GM19025 (cell line): Measurements from ENCODE around the gene PTPN18.
A peak's percentile ranks its signal among the peaks of the same experiment; 100 is the strongest.

Experiments
- ATAC-seq: cut with Tn5 transposase; IDR thresholded peaks from one replicate; pipeline ENCODE4 v1.9.1; 2021; ENCODE audit warnings: mild to moderate bottlenecking, low read depth, moderate library complexity; ENCODE audit not compliant: unreplicated experiment

Gene PTPN18

DNA sequence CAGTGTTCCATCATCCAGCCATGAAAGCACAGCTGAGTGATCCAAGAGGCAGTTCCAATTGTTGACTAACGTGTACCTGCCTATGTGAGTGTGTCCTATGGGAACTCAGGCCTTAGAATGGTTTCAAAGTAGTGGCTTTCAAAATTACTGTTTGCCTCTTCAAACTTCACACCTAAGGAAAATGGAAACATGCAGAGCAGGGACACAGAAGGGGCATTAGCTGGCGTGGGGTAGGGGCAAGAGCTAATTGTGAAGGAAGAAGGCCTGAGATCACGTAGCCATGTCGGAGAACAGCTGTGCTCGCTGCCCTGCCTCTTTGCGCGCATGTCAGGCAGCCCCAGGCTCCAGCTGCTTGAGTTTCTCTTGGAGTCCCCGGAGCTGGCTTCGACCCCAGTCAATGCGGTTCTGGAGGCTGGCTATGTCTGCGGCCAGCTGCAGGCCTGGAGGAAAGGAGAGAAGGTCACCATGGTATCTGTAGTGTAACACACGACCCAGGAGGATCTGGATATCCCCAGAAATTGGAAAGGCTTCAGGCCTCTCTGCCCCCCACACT lies 17.0 kb upstream of the PTPN18 start:
- ATAC-seq, result no peak

DNA sequence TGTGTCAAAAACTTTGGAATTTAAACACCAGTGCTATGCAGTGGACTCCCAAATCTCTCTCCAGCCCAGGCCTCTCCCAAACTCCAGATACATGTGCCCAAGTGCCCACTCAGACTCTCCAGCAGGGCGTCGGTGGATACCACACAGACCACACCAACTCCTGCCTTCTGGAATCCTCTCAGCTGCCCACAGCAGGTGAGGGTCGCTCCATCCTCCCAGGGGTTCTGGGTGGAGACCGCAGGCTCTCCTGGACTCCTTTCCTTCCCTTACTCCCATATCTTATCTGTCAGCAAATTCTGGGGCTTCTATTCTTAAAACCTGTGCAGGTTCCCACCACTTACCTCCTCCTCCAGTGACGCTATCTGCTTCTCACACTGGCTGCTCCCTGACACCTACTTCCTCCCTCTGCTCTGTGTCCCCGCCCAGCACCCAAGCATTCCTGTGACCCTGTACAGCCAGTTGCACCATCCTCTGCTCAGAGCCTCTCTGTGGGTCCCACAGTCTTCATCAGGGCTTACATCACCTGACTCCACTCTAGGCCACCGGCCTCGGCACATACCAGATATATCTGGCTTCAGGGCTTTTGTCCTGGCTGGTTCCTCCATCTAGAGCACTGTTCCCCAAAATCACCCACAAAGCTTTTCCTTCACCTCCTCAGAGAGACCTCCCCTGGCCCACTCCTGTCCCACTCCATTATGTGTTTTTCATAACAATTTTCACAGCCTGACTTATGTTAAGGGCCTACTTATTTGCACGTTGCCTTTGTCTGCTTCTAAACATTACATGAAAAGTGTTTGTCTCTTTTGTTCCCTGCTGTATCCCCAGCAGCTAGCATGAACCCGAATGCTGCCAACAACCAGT lies 15.7 kb upstream of the PTPN18 start:
- no peak for ATAC-seq

DNA sequence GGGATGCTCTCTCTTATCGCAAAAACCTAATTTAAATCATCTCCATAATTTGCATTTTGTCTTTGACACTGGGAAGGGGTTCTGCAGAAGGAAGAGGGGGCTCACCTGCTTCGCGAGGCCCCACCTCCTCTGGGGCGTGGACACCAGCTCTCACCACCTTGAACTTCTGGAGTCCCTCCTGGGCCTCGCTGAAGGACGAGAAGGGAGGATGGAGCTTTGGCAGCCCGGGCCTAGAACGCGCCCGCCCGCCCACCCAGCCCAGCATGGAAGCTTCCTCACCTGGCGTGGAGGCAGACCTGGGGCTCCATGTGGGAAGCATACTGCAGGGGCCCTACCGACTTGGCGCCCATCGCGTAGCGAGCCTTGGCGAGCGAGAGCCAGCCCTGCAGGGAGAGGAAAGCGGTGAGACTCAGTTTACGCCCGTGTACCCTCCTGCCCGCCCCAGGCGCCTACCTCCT lies 14.3 kb upstream of the PTPN18 start:
- peak; percentile 1 for ATAC-seq

DNA sequence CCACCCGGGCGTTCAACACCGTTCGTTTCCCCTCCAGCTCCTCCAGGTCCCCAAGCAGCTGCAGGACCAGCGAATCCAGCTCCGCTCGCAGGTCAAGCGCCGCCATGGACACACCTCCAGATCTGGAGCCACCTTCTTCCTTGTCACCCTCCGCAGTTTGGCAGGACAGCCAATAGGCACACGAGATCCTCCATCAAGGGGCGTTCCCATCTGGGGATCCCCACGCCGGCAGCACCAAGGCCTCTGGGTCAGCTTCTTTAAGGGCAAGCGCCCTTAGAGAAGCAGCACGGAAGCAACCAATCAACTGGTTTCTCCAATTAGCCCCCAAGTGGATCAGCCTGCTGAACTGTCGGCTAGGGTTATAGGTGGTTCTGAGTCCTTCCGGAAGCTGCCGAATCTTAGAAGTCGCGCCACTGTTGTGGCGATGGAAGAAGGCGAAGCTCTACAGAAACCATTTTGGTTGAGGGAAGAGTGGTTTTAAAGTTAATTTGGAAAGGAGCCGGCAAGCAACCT lies 13.8 kb upstream of the PTPN18 start:
- ATAC-seq, result peak; percentile 71

DNA sequence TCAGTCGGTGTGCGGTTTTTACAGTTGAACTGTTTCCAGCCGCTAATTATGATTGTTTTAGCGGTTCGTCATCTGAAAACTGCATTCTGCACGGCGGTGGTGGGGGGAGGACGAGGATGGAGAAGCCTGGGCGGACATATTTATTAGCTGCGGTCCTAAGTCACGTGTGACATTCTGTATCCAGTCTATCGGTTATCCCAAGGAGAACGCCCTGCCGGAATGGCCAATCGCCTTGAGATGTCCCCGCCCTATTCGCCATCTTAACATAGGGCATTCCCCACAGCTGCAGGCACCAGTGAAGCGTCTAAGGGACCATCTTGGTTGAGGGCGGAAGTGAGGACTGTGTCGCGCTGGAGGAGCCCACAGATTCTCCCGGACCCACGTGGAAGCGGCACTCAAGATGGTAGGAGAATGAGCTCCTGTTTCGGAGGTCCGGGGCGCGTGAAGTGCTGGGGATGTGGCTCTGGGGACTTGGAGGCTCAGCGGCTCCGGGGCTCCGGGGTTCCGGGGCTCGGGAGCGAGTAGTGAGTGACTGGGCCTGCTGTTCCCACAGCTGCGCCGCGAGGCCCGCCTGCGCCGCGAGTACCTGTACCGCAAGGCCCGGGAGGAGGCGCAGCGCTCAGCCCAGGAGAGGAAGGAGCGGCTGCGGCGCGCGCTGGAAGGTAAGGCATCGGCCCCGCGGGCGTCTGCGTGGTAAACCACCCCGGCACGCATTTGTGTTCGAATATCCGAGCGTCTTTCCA lies 13.2 kb upstream of the PTPN18 start, which contains the start of gene IMP4:
TSS of gene IMP4 (plus strand) at position 365 of the 743 bp plus-strand sequence. CDS start at position 401, 36 bp downstream.
- peak; percentile 78 for ATAC-seq

DNA sequence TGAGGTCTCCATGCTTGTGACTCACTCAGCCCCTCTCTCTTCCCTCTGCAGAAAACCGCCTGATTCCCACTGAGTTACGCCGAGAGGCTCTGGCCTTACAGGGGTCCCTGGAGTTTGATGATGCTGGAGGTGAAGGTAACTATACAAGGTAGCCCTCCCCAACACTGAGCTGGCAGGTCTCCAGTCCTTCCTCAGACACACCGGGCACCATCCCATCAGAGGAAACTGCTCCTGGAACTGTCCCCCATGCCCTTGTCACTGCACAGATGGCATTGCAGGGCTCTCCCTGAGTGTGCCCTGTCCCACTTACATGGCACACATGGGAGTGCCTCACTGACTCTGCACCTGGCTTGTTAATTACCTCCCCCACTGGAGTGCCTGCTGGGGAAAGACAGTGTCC lies 11.3 kb upstream of the PTPN18 start:
- no peak for ATAC-seq

DNA sequence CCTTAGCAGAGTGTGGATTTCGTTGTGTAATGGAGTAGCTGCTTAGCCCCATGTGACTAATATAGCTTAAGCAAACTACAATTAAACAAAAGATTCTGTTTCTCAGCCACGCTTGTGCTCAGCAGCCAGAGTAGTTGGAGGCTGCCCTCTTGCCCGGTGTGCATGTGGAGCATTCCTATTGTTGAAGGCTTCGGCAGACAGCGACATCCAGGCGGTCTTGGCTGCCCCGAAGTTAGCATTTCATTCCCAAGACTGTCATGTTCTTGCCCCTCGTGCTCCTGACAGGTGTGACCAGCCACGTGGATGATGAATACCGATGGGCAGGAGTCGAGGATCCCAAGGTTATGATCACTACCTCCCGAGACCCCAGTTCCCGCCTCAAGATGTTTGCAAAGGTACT lies 10.8 kb upstream of the PTPN18 start:
- ATAC-seq, result no peak

DNA sequence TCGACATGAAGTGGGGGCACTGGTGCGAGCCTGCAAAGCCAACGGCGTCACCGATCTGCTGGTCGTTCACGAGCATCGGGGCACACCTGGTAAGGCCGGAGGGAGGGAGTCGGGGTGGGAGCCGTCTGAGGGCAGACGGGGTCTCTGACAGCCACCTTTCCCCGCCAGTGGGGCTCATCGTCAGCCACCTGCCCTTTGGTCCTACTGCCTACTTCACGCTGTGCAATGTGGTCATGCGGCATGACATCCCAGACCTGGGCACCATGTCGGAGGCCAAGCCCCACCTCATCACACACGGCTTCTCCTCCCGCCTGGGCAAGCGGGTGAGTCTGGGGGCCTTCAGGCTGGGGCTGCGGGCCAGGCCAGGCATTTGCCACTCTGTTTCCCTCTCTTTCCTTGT lies 10.2 kb upstream of the PTPN18 start:
- no peak for ATAC-seq

DNA sequence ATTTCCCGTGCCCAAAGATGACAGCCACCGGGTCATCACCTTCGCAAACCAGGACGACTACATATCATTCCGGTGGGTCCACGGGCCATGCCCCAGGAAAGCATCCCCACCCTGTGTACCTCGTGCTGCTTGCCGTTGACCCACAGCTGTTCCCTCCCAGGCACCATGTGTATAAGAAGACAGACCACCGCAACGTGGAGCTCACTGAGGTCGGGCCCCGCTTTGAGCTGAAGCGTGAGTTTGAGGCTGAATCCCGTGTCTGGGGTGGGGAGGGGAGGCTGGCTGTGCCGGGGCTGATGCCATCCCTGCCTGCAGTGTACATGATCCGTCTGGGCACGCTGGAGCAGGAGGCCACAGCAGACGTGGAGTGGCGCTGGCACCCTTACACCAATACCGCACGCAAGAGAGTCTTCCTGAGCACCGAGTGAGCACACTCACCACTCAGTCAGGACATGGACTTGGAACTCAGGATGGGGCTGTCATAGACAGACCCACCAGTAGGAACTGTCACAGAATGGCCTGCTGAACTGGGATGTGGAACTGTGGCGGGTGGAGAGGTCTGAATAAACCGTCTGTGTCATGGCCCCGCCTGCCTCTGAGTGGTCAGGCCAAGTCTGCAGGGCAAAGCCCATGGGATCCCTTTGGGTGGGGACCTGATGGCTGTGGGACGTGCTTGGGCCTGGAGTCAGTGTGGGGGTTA lies 9.7 kb upstream of the PTPN18 start:
- no peak for ATAC-seq

DNA sequence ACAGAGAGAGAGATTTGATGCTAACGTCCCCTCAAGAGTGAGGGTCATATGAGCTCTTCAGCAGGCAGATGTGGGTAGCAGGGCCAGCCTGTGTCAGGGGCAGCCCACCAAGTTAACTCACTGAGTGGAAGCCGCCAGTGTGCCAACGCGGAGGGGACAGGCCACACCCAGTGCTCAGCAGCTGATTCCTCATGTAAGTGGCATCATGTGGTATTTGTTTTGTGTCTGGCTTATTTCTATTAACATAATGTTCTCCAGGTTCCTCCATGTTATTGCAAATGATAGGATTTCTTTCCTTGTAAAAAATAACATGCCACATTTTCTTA lies 9.2 kb upstream of the PTPN18 start:
- ATAC-seq, result no peak

DNA sequence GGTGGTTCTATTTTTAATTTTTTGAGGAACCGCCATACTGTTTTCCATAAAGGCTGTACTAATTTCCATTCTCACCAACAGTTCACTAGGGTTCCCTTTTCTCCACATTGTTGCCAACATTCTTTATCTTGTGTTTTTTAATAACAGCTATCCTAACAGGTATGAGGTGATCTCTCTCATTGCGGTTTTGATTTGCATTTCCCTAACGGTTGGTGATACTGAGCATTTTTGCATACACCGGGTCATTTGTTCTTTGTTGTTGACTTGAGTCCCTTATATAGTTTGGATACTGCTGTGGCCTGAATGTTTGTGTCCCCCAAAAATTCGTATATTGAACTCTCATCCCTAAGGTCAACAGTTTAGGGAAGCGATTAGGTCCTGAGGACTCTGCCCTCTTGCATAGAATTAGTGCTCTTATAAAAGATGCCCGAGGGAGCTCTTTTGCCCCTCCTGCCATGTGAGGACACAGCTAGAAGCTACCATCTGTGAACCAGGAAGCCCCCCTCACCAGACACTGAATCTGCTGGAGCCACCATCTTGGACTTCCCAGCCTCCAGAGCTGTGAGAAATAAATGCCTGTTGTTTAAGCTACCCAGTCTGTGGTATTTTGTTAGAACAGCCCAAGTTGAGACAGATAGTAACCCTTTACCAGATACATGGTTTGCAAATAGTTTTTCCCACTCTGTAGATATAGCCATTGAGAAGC lies 8.5 kb upstream of the PTPN18 start:
- no peak for ATAC-seq

DNA sequence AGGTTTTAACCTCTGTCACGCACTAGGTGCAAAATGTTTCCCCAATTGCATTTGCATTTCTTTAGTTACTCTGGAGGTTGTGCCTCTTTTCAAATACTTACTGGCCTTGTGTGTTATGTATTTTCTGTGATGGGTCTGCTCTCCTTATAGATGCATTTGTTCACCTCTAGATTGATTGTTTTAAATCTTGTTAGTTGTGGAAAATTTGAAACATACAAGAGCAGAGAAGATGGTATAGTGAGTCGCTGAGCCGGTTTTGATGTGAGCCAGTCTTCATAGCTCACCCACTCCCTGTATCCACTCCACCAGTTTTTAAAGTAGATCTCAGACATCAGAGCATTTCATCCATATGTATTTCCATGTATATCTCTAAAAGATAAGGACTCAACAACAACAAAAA lies 6.7 kb upstream of the PTPN18 start:
- ATAC-seq, result no peak

DNA sequence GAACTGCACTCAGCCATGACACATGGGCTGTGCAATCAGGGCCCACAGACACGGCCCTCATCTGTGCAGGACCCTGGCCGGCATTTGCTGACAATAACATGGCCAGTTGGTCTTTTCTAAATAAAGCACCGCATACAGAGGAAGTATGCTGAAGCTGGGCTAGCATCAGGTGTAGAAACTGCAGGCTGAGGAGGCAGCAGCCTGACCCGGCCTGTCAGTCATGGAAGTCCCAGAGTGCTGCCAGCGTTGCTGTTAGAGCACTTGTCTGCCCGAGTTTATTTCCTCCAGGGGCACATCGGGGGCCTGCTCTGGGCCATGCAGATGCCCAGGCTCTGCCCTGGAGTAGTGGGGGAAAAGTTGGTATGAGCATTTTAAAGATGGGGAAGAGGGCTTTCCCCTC lies 4.1 kb upstream of the PTPN18 start:
- no peak for ATAC-seq

DNA sequence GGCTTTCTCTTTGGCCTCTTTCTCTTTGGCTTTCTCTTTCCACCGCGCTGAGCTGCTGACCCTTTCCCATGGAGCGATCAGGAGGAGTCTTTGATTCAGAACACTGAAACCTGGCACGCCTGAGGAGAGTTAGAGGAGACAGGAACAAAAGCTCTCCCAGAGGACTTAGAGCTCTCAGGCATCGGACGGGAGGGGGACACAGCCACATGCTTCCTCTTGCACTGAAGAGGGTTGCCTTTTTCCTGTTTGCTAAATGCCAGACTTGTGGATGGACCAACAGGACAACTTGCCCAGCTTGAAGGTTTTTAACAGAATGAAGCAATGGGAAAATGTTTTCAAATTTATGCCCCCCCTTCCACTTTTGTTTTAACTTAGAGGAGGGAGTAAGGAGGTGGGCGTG lies 3.6 kb upstream of the PTPN18 start:
- no peak for ATAC-seq

DNA sequence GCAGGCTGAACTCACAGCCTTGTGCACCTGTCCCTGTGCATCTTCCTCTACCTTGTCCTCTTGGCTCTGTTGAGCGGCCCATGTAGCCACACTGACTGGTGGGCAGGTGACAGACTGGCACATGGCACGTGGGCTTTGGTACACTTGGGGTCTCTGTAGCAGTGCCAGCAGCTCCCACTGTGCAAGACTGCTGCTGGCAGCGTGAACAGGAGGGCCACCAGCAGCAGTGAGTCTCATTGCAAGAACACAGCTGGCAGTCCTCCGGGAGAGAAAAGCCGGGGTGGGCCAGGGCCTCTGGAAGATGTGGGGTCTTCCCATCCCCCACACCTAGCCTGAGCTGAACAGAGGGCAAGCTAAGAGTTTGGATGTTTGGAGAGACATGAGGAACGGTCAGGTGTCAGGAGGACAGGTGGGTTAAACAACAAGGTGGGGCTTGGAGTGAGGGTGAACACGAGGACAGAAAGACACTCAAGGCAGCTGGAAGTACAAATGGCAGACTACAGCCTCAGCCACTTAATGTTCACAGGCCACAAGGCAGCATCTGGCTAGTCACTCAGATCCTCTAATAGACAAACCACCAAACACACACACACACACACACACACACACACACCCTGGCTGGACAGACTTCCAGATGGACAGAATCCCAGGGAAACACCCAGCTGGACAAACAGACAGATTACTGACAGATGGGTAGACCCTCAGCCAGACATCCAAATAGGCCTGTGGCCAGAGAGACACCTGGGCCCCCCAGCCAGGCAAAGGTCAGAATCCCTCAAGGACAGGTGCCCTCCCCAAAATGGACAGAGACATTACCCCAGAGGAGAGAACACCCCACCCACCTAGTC lies 2.3 kb upstream of the PTPN18 start:
- no peak for ATAC-seq

DNA sequence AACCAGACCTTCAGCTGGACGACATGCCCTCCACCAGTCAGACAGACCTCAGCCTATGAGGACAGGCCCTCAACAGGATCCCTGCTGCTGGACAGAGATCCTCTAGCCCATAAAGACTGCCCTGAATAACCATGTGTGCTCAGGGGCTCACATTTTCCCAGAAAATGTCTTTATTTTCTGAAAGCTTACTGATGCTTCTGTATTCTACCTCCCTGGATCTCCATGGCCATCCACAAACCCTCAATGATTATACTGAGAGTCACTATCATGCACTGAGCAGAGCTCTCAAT lies 1.8 kb upstream of the PTPN18 start:
- ATAC-seq, result no peak

DNA sequence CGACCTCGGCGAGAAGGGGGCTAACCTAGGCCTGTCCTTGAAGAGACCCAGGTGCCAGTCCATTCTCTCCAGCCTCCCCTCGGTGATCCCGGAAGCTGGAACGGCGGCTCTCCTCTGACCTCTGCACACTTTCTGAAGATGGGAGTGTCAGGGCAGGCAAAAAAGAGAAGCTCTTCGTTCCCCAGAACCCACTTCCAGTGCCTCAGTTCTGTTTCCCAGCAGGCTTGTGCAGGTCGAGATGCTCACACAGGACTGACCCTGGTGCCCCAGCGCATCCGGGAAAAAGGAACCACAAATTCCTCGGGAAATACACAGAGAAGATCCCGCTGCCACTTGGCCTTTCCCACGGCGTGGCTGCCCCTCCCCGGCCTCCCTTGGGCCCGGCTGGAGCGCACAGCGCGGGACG lies 681 bp upstream of the PTPN18 start:
- no peak for ATAC-seq

DNA sequence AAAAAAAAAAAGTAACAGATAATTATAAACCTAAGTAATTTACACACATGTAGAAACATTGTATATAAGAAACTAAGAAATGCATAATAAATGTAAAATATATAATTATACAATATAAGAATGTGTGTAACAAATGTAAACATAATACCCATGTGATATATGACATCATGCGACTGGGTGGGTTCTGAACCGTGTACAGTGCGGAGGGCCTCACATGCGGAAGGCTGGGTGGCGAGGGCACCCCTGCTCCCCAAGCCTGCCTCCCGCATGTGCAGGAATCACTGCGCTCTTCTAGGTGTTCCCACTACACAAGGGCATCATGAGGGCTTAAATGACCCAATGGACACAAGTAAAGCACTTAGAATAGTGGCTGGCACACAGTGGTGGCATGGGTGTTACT lies 2.0 kb downstream of the PTPN18 start:
- no peak for ATAC-seq
